Calu3 (cell line): ENCODE data around the gene USP17L25. TPM values are rescaled to one million over a fixed set of nuclear protein-coding genes. Genes with fewer than 3 reads are reported as not detected.
"Not testable (repeated sequence)": the region's sequence is repeated elsewhere in the genome, so short reads cannot be mapped to it uniquely, and the experiment has no call there.

Experiments
- Bru-seq: library from RNA; stranded (reverse); fragments of 400-500 nt; gene quantifications from one replicate; lab custom pipeline; 2021; lab: Mats Ljungman, UMichigan
- BruChase-seq, 2 experiments: library from RNA; stranded (reverse); fragments of 400-500 nt; gene quantifications; one replicate each; lab custom pipeline; 2021; lab: Mats Ljungman, UMichigan
- BruUV-seq: library from RNA; stranded (reverse); fragments of 400-500 nt; replicated peaks from 2 replicates; lab custom pipeline; 2021; lab: Mats Ljungman, UMichigan
- CTCF ChIA-PET: fragments of 300-600 bp; sonication (Branson Sonifier 250); formaldehyde crosslinking; loops from one replicate; lab custom pipeline; 2022; ENCODE audit warnings: antibody characterized with exemption; lab: Charles Lee
- DNase-seq: peaks from one replicate; pipeline ENCODE4 v3.0.0; 2022
- H3K27ac Mint-ChIP-seq: one replicate; pipeline ENCODE4 v1.8.0; 2022; ENCODE audit warnings: mixed read lengths; ENCODE audit not compliant: unreplicated experiment
- H3K27me3 Mint-ChIP-seq: one replicate; pipeline ENCODE4 v1.8.0; 2022; ENCODE audit warnings: mixed read lengths; ENCODE audit not compliant: unreplicated experiment
- H3K36me3 Mint-ChIP-seq: one replicate; pipeline ENCODE4 v1.8.0; 2022; ENCODE audit warnings: mild to moderate bottlenecking, moderate library complexity, mixed read lengths; ENCODE audit not compliant: insufficient read depth, unreplicated experiment
- H3K4me1 Mint-ChIP-seq: one replicate; pipeline ENCODE4 v1.8.0; 2022; ENCODE audit warnings: mild to moderate bottlenecking, low read depth, mixed read lengths; ENCODE audit not compliant: unreplicated experiment
- H3K4me3 Mint-ChIP-seq: one replicate; pipeline ENCODE4 v1.8.0; 2022; ENCODE audit warnings: mild to moderate bottlenecking, low read depth, moderate library complexity, mixed read lengths; ENCODE audit not compliant: unreplicated experiment
- H3K9me3 Mint-ChIP-seq: one replicate; pipeline ENCODE4 v1.8.0; 2022; ENCODE audit warnings: low read depth, mixed read lengths; ENCODE audit not compliant: unreplicated experiment
- intact Hi-C: fragments of 100-400 bp; cut with micrococcal nuclease; formaldehyde crosslinking; loops from one replicate; pipeline ENCODE4 v1.10.0; 2022; ENCODE audit not compliant: unreplicated experiment
- long read RNA-seq: library from polyadenylated mRNA; stranded (forward); transcript quantifications from one replicate; pipeline ENCODE4 v2.0.0, GENCODE V29; 2022
- total RNA-seq: library from RNA; stranded (reverse); gene quantifications from 2 replicates; pipeline ENCODE4 v1.2.3, GENCODE V29; 2022

Gene USP17L25, protein sequence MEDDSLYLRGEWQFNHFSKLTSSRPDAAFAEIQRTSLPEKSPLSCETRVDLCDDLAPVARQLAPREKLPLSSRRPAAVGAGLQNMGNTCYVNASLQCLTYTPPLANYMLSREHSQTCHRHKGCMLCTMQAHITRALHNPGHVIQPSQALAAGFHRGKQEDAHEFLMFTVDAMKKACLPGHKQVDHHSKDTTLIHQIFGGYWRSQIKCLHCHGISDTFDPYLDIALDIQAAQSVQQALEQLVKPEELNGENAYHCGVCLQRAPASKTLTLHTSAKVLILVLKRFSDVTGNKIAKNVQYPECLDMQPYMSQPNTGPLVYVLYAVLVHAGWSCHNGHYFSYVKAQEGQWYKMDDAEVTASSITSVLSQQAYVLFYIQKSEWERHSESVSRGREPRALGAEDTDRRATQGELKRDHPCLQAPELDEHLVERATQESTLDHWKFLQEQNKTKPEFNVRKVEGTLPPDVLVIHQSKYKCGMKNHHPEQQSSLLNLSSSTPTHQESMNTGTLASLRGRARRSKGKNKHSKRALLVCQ
- not detected in 2 replicates for total RNA-seq
- Bru-seq, nascent RNA, result not detected
- not detected for BruChase-seq, experiment 1, labeled RNA remaining after a 6-hour chase
- not detected for BruChase-seq, experiment 2, labeled RNA remaining after a 2-hour chase
- long read RNA-seq, result 0 reads

DNA sequence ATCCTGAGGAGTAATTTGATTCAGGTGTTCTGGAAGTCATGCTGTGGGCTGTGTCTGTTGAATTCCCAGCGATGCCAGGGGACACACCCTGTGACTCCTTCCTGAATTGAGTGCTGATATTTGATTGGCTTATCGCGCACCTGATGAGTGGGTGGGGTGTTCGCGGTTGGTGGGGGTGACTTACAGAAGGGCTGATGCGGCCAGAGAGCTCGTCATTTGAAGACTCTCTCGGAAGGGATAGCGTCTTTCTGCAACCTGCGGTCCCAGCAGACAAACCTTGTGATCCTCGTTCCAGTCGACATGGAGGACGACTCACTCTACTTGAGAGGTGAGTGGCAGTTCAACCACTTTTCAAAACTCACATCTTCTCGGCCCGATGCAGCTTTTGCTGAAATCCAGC is at the start of gene USP17L25:
Gene USP17L25 (plus strand): TSS at position 301 of the 400 bp plus-strand sequence. CDS start 0 bp downstream, at position 301.
- H3K4me3 Mint-ChIP-seq, H3K9me3 Mint-ChIP-seq, DNase-seq, H3K27ac Mint-ChIP-seq, CTCF ChIA-PET, intact Hi-C loops, H3K36me3 Mint-ChIP-seq, H3K27me3 Mint-ChIP-seq, H3K4me1 Mint-ChIP-seq, BruUV-seq: not testable (repeated sequence)

DNA sequence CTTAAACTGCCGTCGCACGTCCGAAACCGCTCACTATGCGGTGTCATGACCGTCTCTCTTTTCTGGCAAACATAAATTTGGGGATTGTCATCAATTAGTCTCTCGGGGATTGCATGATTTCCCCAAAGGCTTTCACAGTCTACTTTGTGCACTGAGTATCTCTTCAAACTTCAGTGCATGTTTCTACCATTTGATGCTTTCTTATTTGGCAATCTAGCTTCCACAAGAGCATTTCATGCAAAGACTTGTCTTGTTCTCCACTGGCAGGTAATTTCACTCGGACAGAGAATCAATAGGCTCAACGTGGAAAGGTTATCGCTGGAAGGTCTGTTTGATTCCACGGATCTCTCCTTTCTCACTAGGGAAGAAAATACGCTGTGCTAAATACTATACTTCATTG is 5.5 kb upstream of the USP17L25 start:
- not testable (repeated sequence) for H3K4me1 Mint-ChIP-seq, DNase-seq

DNA sequence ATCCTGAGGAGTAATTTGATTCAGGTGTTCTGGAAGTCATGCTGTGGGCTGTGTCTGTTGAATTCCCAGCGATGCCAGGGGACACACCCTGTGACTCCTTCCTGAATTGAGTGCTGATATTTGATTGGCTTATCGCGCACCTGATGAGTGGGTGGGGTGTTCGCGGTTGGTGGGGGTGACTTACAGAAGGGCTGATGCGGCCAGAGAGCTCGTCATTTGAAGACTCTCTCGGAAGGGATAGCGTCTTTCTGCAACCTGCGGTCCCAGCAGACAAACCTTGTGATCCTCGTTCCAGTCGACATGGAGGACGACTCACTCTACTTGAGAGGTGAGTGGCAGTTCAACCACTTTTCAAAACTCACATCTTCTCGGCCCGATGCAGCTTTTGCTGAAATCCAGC is 4.8 kb upstream of the USP17L25 start, which contains the start of gene USP17L24:
Gene USP17L24 (plus strand): TSS at position 301 of the 400 bp plus-strand sequence. CDS start 0 bp downstream, at position 301.
- H3K36me3 Mint-ChIP-seq, H3K27ac Mint-ChIP-seq, H3K27me3 Mint-ChIP-seq, H3K4me3 Mint-ChIP-seq, BruUV-seq, CTCF ChIA-PET, intact Hi-C loops, DNase-seq, H3K4me1 Mint-ChIP-seq, H3K9me3 Mint-ChIP-seq: not testable (repeated sequence)

More for the DNA sequence above, 5.5 kb upstream of the USP17L25 start:
- H3K27me3 Mint-ChIP-seq, intact Hi-C loops, H3K4me3 Mint-ChIP-seq, CTCF ChIA-PET, H3K27ac Mint-ChIP-seq, BruUV-seq, H3K9me3 Mint-ChIP-seq, H3K36me3 Mint-ChIP-seq: not testable (repeated sequence)

DNA sequence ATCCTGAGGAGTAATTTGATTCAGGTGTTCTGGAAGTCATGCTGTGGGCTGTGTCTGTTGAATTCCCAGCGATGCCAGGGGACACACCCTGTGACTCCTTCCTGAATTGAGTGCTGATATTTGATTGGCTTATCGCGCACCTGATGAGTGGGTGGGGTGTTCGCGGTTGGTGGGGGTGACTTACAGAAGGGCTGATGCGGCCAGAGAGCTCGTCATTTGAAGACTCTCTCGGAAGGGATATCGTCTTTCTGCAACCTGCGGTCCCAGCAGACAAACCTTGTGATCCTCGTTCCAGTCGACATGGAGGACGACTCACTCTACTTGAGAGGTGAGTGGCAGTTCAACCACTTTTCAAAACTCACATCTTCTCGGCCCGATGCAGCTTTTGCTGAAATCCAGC is 4.6 kb downstream of the USP17L25 start, which contains the start of gene USP17L26:
Gene USP17L26 (plus strand): TSS at position 301 of the 400 bp plus-strand sequence. CDS start 0 bp downstream, at position 301.
- CTCF ChIA-PET, BruUV-seq, H3K4me1 Mint-ChIP-seq, H3K27me3 Mint-ChIP-seq, H3K36me3 Mint-ChIP-seq, H3K9me3 Mint-ChIP-seq, H3K4me3 Mint-ChIP-seq, DNase-seq, H3K27ac Mint-ChIP-seq, intact Hi-C loops: not testable (repeated sequence)

DNA sequence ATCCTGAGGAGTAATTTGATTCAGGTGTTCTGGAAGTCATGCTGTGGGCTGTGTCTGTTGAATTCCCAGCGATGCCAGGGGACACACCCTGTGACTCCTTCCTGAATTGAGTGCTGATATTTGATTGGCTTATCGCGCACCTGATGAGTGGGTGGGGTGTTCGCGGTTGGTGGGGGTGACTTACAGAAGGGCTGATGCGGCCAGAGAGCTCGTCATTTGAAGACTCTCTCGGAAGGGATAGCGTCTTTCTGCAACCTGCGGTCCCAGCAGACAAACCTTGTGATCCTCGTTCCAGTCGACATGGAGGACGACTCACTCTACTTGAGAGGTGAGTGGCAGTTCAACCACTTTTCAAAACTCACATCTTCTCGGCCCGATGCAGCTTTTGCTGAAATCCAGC is 9.4 kb downstream of the USP17L25 start, which contains the start of gene USP17L5:
Gene USP17L5 (plus strand): TSS at position 301 of the 400 bp plus-strand sequence. CDS start 0 bp downstream, at position 301.
- CTCF ChIA-PET, BruUV-seq, H3K27me3 Mint-ChIP-seq, H3K9me3 Mint-ChIP-seq, DNase-seq, intact Hi-C loops, H3K4me3 Mint-ChIP-seq, H3K4me1 Mint-ChIP-seq, H3K36me3 Mint-ChIP-seq, H3K27ac Mint-ChIP-seq: not testable (repeated sequence)

DNA sequence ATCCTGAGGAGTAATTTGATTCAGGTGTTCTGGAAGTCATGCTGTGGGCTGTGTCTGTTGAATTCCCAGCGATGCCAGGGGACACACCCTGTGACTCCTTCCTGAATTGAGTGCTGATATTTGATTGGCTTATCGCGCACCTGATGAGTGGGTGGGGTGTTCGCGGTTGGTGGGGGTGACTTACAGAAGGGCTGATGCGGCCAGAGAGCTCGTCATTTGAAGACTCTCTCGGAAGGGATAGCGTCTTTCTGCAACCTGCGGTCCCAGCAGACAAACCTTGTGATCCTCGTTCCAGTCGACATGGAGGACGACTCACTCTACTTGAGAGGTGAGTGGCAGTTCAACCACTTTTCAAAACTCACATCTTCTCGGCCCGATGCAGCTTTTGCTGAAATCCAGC is 14.1 kb downstream of the USP17L25 start, which contains the start of gene USP17L27:
Gene USP17L27 (plus strand): TSS at position 301 of the 400 bp plus-strand sequence. CDS start 0 bp downstream, at position 301.
- H3K36me3 Mint-ChIP-seq, H3K27me3 Mint-ChIP-seq, intact Hi-C loops, DNase-seq, H3K4me3 Mint-ChIP-seq, BruUV-seq, H3K4me1 Mint-ChIP-seq, H3K9me3 Mint-ChIP-seq, H3K27ac Mint-ChIP-seq, CTCF ChIA-PET: not testable (repeated sequence)

DNA sequence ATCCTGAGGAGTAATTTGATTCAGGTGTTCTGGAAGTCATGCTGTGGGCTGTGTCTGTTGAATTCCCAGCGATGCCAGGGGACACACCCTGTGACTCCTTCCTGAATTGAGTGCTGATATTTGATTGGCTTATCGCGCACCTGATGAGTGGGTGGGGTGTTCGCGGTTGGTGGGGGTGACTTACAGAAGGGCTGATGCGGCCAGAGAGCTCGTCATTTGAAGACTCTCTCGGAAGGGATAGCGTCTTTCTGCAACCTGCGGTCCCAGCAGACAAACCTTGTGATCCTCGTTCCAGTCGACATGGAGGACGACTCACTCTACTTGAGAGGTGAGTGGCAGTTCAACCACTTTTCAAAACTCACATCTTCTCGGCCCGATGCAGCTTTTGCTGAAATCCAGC is 18.9 kb downstream of the USP17L25 start, which contains the start of gene USP17L28:
Gene USP17L28 (plus strand): TSS at position 301 of the 400 bp plus-strand sequence. CDS start 0 bp downstream, at position 301.
- H3K9me3 Mint-ChIP-seq, result not testable (repeated sequence)

DNA sequence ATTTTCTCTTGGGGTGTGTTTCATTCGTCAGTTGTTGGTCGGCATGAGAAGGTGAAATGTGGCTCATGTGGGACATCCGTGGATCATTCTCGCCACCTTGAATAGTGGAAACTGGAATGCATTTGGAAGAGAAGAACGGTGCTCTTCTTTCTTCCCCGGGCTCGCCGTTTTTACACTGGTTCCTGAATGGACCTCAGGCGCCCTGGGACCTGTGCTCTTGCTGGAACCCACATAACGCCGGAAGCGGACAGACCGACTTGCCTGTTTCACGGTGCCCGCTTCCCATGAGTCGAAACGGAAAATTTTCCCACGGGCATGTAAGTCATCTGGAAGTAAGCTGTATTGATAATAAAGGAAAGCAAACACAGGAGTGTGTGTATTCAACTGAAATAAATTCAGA is 21.2 kb downstream of the USP17L25 start:
- CTCF ChIA-PET, H3K27ac Mint-ChIP-seq, H3K4me1 Mint-ChIP-seq, H3K9me3 Mint-ChIP-seq, H3K27me3 Mint-ChIP-seq, BruUV-seq, H3K4me3 Mint-ChIP-seq, intact Hi-C loops, DNase-seq, H3K36me3 Mint-ChIP-seq: not testable (repeated sequence)

More for the DNA sequence above, 18.9 kb downstream of the USP17L25 start, which contains the start of gene USP17L28:
- H3K4me3 Mint-ChIP-seq, H3K4me1 Mint-ChIP-seq, DNase-seq, CTCF ChIA-PET, BruUV-seq, intact Hi-C loops, H3K27ac Mint-ChIP-seq, H3K36me3 Mint-ChIP-seq, H3K27me3 Mint-ChIP-seq: not testable (repeated sequence)

DNA sequence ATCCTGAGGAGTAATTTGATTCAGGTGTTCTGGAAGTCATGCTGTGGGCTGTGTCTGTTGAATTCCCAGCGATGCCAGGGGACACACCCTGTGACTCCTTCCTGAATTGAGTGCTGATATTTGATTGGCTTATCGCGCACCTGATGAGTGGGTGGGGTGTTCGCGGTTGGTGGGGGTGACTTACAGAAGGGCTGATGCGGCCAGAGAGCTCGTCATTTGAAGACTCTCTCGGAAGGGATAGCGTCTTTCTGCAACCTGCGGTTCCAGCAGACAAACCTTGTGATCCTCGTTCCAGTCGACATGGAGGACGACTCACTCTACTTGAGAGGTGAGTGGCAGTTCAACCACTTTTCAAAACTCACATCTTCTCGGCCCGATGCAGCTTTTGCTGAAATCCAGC is 23.6 kb downstream of the USP17L25 start, which contains the start of gene USP17L29:
Gene USP17L29 (plus strand): TSS at position 301 of the 400 bp plus-strand sequence. CDS start 0 bp downstream, at position 301.
- H3K36me3 Mint-ChIP-seq, H3K27ac Mint-ChIP-seq, DNase-seq, BruUV-seq, CTCF ChIA-PET, H3K9me3 Mint-ChIP-seq, intact Hi-C loops, H3K4me1 Mint-ChIP-seq, H3K27me3 Mint-ChIP-seq, H3K4me3 Mint-ChIP-seq: not testable (repeated sequence)
